NCI-H345 treated with DMSO at 0.1 percent for 48 hours (cell line): ENCODE results near the gene RAD9A.
A peak's percentile ranks its signal among the peaks of the same experiment; 100 is the strongest.

Experiments used
- DNase-seq: peaks from one replicate; lab custom pipeline; 2025; ENCODE audit not compliant: unreplicated experiment; lab: John Stamatoyannopoulos, UW

RAD9A gene

DNA sequence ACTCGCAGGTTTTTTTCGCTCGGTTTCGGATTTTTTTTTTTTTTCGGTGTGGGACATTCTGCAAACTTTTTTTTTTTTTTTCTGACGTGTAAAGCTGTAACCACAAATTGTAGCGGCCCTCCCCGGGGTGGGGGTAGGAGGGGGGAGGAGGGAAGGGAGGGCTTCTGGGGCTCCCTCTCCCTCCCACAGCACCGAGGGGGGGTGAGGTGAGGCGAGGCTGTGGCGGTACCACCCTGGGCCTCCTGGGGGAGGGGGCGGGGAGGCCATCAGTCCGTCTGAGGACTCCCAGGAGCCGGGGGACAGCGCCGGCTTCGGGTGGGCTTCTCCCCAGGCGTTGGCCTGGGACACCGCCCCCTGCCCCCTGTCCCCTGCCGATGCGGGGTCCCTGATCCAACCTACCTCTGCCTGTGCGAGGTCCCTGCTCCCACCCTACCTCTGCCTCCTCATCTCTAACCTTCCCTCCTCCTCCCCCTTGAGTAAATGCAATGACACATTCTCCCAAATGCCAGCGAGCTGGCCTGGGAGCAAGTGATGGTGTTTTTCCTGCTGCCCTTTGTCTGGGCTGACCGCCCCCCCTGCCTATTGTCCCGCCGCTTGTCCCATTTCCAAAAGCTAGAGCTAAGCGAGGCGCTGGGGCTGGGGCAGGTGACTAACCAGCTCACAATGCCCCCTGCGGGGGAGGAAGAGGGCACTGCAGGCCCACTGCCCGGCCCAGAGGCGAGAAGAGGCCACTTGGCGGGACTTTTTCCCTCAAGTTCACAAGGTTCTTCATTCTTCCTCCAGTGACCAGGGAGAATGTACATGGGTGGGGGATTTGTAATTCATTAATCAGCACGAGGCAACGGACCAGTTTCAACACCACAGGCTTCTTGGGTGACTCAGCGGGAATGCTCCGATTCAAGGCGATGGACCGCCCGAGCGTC, 17.9 kb upstream of the RAD9A start:
- no peak for DNase-seq

DNA sequence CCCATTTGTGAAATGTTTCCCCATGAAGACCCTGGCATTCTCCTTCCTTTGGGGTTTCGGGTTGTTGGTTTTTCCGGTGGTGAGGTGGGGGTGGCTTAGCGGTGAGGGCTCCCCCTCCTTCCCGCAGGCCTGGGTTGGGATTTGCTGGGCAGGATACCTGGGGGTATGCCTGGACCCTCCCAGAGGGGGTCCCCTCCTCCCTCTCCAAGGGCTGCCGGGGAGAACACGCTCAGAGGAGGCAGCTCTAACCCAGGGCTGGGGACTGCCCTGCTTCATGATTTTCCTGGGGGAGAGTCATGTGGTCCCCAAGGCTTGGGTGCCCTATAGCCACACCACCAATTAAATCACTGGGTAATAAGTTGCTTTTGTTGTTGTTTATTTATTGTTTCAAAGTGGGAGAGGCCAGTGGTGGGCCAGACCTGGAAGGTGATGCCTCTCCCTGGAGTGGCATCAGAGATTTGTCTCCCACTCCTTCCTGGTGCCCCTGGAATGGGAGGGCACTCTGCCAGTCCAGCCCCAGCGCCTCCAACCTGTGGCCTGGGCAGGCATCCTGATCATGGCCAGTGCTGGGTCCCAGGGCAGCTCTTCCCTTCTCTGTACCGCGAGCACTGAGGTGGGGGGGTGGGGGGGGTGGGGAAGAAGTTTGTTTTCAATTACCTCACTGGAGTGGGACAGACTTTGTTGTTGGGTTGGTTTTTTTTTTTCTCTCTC, 17.1 kb upstream of the RAD9A start:
- no peak for DNase-seq

GRCh38 chr11:67375320-67376055, 16.3 kb upstream of the RAD9A start:
- no peak for DNase-seq

DNA sequence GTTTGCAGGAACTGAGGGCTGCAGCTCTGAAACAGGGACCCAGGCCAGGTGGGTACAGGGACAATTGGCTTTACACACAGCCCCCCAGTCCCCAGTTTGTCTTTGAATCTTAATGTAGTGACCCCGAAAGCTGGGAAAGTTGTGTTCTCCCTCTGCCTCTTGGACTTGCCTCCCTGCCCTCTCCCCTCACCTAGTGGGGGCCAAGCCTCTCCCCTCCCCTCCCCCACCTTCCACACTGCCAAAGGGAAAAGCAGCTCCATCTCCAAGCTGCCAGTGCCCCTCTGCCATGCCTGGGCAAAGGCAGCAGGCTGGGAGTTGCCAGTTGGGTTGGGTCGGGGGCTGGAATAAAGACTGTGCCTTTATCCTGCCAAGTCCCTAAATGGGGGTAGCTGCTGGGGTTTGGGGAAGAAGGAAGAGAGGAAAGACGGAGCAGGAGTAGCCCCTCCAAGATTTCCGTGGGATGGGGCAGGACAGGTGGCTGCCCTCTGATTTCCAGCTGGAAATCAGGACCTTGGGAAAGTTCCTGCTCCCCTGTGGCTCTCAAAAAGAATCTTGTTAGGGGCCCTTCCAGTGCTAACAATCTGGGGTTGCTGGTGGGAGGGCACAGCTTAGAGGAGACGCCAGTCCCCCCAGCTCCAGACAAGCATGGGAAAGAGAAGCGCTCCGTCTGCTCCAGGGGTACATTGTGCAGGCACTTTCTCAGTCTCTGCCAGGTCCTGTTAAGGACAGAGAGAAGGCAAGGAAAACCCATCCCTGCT, 15.5 kb upstream of the RAD9A start:
- no peak for DNase-seq

DNA sequence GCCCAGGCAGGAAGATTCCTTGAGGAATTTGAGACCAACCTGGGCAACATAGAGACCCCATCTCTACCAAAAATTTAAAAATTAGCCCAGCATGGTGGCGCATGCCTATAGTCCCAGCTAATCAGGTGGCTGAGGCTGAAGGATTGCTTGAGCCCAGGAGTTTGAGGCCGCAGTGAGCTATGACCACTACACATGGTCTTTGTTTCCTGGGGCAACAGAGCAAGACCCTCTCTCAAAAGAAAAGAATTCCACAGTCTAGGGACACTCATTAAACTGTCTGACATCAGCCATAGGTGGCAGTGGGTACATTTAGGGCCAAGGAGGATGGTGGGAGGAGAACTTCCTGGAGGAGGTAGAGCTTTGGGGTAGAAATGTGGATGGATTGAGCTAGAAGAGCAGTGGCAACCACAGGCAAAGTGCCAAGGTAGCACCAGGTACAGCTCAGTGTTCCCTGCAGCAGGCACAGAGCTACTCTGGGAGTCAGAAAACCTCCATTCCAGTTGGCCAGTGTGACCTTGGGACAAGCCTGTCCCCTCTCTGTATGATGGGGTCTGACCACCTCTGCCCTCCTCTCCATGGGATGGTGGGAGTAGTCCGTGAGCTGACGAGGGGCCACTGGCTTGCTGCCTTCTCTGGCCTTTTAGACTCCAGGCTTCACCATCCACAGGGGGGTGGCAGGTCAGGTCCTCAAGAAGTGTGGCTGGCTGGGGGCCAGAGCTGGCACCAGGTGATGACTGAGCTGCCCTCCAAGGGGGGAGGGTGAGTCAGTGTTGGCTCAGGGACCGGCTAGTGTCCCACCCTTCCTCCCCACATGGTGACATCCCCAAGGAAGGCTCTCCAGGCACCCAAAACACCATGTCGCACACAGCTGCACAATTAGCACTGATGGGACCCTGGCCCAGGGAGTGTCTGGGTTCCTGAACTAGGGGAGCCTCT, 14.6 kb upstream of the RAD9A start:
- DNase-seq, result no peak

DNA sequence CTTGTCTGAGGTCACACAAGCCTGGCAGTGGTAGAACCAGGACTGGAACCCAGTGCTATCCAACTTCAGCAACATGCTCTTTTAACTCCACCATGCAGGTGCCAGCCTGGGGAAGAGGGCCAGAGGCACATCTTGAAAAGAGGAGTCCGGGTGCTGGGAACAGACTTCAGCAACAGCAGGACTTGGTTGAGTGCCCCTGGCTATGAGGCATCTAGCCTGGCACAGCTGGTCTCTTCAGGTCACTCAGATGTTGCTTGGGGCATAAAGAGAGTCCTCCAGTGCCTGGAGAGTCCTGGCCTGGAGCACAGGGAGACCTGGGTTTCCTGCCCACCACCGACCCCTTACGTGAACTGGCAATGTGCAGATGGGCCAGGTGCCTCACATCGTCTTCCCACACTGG, 13.2 kb upstream of the RAD9A start:
- no peak for DNase-seq

DNA sequence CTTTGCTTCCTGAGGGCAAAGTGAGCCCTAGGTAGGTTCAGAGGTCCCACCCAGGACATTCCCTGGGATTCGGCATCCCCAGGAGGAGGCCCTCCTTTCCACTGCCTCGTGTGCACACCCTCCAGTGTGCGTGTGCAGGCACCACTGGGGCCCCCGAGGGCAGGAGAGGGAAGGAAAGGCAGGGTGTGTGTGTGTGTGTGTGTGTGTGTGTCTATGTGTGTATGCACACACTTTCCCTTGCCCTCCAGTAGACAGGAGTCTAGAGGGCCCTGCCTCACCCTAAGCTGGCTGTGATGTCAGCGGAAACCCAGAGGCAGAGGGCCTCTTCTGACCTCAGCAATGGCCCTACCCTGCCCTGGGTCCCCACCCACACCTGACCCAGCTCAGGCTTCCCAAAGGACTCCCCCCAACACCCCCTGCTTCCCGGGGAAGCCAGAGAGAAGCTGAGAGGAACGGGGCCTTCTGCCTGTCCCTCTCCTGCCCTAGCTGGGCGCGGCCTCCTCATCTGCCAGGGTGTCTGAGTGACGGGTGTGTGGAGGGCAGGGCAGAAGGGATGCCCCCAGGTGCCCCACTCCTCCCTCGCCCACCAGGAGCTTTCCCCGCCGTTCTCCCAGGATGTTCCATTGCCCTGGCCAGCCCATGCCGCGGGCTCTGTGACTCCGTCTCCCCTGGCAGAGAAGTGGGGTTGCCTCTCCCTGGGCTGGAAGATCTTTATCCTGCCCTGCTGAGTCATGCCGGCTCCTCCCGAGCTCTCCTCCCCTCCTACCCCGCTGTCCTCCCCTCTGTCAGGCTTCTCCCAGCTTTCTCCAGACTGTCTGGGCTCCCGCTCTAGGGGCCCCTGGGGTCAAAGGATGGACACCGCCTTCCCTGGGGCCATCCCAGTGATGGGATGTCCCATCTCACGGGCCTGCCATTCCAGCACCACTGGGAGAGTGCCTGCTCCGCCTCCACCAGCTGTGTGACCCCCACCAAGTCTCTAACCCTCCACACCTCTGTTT, 12.4 kb upstream of the RAD9A start:
- DNase-seq, result no peak

DNA sequence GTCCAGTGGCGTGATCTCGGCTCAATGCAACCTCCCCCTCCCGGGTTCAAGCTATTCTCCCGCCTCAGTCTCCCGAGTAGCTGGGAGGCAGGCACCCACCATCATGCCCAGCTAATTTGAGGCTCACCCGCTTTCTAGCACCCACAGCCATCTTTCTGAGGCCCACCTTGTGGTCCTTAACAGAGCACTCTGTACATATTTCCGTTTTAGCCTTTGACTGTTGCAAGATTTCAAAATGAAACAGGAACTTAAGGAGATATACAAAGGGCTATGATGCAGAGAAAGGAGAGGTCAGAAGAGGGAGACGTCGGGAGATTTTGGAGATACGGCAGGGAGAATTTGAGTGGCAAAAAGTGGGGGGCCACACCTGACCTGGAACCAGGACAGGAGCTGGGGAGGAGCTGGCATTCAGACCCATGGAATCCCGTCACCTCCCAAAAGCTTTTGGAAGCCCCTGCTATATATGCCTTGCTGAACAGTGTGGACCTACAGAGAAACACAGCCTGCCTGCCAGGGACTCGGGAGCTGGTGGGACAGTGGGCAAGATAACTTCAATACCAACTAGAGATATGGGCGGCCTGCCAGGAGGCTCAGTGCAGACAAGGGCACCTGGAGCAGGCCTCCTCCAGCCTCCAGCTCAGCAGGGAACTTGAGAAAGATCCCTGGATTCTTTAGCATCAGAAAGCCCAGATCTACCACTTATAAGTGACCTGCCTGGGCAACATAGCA, 10.4 kb upstream of the RAD9A start:
- DNase-seq, result no peak

DNA sequence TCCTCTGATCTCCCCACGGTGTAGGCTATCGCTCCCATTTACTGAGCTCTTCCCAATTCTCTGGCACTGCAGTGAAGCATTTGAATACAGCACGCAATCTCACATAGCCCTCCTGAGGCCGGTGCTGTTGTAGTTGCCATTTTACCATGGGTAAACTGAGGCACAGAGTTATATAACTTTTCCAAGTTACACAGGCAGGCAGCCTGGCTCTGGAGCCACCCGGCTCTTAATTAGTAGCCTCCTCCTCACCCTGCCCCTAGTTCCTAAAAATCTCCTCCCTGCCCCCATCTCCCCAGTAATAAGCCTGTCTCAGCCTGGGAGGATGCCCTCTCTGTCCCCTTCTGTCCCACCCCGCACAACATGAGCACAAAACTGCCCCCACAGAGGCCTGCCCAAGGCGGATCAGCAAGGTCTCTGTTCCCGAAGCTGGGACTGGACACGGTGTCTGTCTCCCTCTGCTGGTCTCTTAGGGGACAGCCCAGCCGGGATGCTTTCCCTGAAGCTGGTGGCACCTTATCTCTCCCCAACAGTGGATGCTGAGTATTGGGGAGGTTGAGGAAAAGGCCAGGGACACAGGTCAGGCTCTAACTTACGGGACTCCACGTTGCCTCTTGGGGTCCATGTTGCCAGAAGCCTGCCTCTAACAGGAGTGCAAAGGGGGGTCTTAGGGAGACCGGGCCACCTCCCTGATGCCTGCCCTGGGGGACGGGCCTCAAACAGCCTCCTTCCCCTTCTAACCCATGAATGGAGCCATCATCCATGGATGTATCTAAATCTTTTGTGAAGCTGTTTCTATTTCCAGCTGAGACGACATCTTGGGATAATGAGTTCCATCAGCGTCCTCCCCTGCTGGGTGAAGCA, 9.3 kb upstream of the RAD9A start:
- DNase-seq, result peak; percentile 17

GRCh38 chr11:67384851-67385366, 6.9 kb upstream of the RAD9A start:
- no peak for DNase-seq

DNA sequence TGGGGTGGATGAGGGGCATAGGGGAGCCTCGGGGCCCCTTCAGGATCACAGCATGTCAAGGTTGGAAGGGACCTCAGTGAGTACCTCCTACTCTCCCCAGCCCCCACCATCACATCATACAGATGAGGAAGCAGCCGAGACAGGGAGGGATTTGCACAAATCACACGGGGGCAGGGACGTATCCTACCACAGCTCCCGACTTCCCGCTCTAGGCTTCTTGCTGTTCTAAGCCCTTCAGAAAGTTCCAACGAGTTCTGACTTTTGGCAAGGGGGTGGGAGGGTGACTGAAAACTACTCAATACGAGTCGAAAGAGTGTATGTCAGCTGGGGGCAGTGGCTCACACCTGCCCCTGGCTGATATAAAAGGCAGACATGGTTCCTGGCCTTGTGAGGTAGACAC, 4.7 kb upstream of the RAD9A start:
- no peak for DNase-seq

- no peak for DNase-seq
Measured at GRCh38 chr11:67387518-67387917, 4.3 kb upstream of the RAD9A start.

DNA sequence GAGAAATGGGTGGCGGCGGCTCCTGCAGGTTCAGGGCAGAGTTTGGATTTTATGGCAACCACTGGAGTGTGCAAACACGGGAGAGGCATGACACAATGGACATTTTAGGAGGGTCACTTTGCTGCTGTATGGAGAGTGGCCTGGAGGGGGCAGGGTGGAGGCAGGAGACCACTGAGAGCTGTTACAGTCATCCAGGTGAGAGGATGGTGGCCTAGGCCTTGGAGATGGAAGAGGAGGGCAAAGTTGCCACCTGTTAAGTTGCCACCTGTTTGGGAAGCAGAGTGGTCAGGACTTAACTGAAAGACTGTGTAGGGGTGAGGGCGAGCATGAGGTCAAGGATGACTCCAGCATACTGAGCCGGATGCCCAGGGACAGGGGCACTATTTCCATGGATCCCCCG, 2.3 kb upstream of the RAD9A start:
- no peak for DNase-seq

- no peak for DNase-seq
Measured at GRCh38 chr11:67390947-67391303, 861 bp upstream of the RAD9A start.

DNA sequence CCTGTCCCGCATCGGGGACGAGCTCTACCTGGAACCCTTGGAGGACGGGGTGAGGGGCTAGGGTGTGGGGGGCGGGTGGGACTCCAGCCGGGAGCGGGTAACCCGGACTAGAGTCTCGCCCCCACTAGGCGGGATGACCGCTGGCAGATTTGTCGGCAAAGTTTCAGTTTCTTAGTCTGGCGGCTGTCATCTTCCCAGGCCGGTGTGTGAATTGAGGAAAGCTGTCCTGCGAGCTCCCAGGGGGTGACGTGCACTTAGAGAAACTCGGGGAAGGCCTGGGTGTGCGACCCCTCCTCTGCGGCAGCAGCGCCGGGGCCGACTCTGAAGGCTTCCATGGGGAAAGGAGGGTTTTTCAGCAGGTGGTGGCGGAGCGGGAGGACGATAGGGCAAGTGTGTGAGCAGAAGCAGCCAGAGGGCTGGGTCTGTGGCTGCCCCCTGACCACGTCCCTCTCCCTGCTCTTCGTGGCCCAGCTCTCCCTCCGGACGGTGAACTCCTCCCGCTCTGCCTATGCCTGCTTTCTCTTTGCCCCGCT, 463 bp downstream of the RAD9A start:
- DNase-seq, result no peak

DNA sequence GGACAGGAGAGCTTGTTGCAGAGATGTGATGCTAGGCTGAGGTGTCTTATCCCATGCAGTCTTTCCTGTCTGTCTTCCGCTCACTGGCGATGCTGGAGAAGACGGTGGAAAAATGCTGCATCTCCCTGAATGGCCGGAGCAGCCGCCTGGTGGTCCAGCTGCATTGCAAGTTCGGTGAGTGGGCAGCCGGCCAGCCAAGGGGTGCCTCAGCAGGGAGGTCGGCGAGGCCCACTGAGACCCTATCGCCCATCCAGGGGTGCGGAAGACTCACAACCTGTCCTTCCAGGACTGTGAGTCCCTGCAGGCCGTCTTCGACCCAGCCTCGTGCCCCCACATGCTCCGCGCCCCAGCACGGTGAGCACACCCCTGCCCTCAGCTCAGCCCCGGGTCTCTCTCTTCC, 1.7 kb downstream of the RAD9A start:
- DNase-seq, result no peak

- no peak for DNase-seq
Measured at GRCh38 chr11:67393990-67394389, 2.2 kb downstream of the RAD9A start.
